Liver (tissue), 9 donors: ENCODE data around the gene VPS29. TPM values are rescaled to one million over a fixed set of nuclear protein-coding genes. Genes with fewer than 3 reads are reported as not detected.

Experiments
- DNase-seq: peaks from one replicate; pipeline ENCODE4 v3.0.0-alpha.2; 2017; ENCODE audit warnings: low spot score
- H3K27ac ChIP-seq, 2 donors: one replicate each; pipeline ENCODE4 v1.7.0; 2013; ENCODE audit warnings: inconsistent platforms in 2 of 2, low read length in 2 of 2, control low read depth in 1 of 2, low read depth in 1 of 2, mild to moderate bottlenecking in 1 of 2
- H3K27me3 ChIP-seq, 4 donors: one replicate each; pipeline versions ENCODE4 v1.6.1 to v1.7.0; 2013; ENCODE audit warnings: low read length in 3 of 4, inconsistent platforms in 1 of 4, mild to moderate bottlenecking in 1 of 4, moderate library complexity in 1 of 4; ENCODE audit not compliant: control insufficient read depth in 4 of 4, insufficient read depth in 4 of 4
- H3K36me3 ChIP-seq, 4 donors: one replicate each; pipeline versions ENCODE4 v1.6.1 to v1.7.0; 2013; ENCODE audit warnings: low read length in 3 of 4, mild to moderate bottlenecking in 3 of 4, low read depth in 1 of 4, moderate library complexity in 1 of 4; ENCODE audit not compliant: control insufficient read depth in 4 of 4, insufficient read depth in 3 of 4
- H3K4me1 ChIP-seq, 4 donors: one replicate each; pipeline versions ENCODE4 v1.6.1 to v1.7.0; 2013; ENCODE audit warnings: low read length in 3 of 4, mild to moderate bottlenecking in 3 of 4, moderate library complexity in 1 of 4; ENCODE audit not compliant: control insufficient read depth in 4 of 4, insufficient read depth in 4 of 4
- H3K4me3 ChIP-seq, 3 donors: one replicate each; pipeline versions ENCODE4 v1.6.1 to v1.7.0; 2013; ENCODE audit warnings: low read length in 3 of 3, control low read depth in 1 of 3, low read depth in 1 of 3, mild to moderate bottlenecking in 1 of 3
- H3K9ac ChIP-seq, 2 donors: one replicate each; pipeline ENCODE4 v1.7.0; 2013; ENCODE audit warnings: low read length in 2 of 2, mild to moderate bottlenecking in 2 of 2, moderate library complexity in 2 of 2, control low read depth in 1 of 2, low read depth in 1 of 2
- H3K9me3 ChIP-seq, 4 donors: one replicate each; pipeline versions ENCODE4 v1.6.1 to v1.7.0; 2013; ENCODE audit warnings: low read length in 3 of 4; ENCODE audit not compliant: control insufficient read depth in 4 of 4
- ATF3 ChIP-seq: IDR thresholded peaks from 2 replicates; pipeline ENCODE4 v1.6.1; 2016; ENCODE audit warnings: antibody characterized with exemption
- CTCF ChIP-seq: fragments of 150-350 bp; IDR thresholded peaks from 2 replicates; pipeline ENCODE4 v1.5.1; 2017; ENCODE audit warnings: improper control_type of control experiment, low read depth, low read length; ENCODE audit not compliant: missing input control
- EGR1 ChIP-seq, 2 donors: IDR thresholded peaks; 2 replicates each; pipeline ENCODE4 v1.6.1; 2016 to 2018; ENCODE audit warnings: antibody characterized with exemption in 2 of 2, low read depth in 2 of 2
- HNF4A ChIP-seq, 2 donors: conservative IDR thresholded peaks; 2 replicates each; pipeline ENCODE4 v1.6.1; 2016; ENCODE audit warnings: antibody characterized with exemption in 2 of 2, mild to moderate bottlenecking in 2 of 2
- HNF4G ChIP-seq: IDR thresholded peaks from 2 replicates; pipeline ENCODE4 v1.6.1; 2016; ENCODE audit warnings: antibody characterized with exemption
- MAX ChIP-seq: IDR thresholded peaks from 2 replicates; pipeline ENCODE4 v1.6.1; 2016; ENCODE audit warnings: antibody characterized with exemption
- RAD21 ChIP-seq, 2 donors: IDR thresholded peaks; 2 replicates each; pipeline ENCODE4 v1.6.1; 2016; ENCODE audit warnings: antibody characterized with exemption in 2 of 2, mild to moderate bottlenecking in 2 of 2
- REST ChIP-seq: IDR thresholded peaks from 2 replicates; pipeline ENCODE4 v1.6.1; 2016; ENCODE audit warnings: antibody characterized with exemption, mild to moderate bottlenecking
- RXRA ChIP-seq, 2 donors: IDR thresholded peaks; 2 replicates each; pipeline ENCODE4 v1.6.1; 2017 to 2018; ENCODE audit warnings: antibody characterized with exemption in 2 of 2, mild to moderate bottlenecking in 1 of 2
- SP1 ChIP-seq: IDR thresholded peaks from 2 replicates; pipeline ENCODE4 v1.6.1; 2018; ENCODE audit warnings: antibody characterized with exemption, mild to moderate bottlenecking
- TAF1 ChIP-seq: conservative IDR thresholded peaks from 2 replicates; pipeline ENCODE4 v1.6.1; 2016; ENCODE audit warnings: antibody characterized with exemption, mild to moderate bottlenecking
- YY1 ChIP-seq: IDR thresholded peaks from 2 replicates; pipeline ENCODE4 v1.6.1; 2016; ENCODE audit warnings: antibody characterized with exemption, mild to moderate bottlenecking
- ZBTB33 ChIP-seq: IDR thresholded peaks from 2 replicates; pipeline ENCODE4 v1.6.1; 2016; ENCODE audit warnings: antibody characterized with exemption
- WGBS: extraction: QIAGEN DNeasy Blood & Tissue Kit; methylation state at CpG from one replicate; pipeline ENCODE4 v1.1.7; 2013; 5-methylcytosine and 5-hydroxymethylcytosine counted together
- polyA plus RNA-seq, 2 donors: library from polyadenylated mRNA; stranded (reverse) in 1 of 2; unstranded in 1 of 2; fragments of 200-250 nt in 1 of 2; fragments of >200 nt in 1 of 2; fragmentation: Nextera tagmentation in 1 of 2; extraction: Ambion mirVana in 1 of 2; gene quantifications; one replicate each; pipeline versions ENCODE4 v1.2.1 to v1.2.3, GENCODE V29; 2013 to 2015
- total RNA-seq, 2 donors: library from RNA; depleted of rRNA; stranded (reverse); fragments of >200 nt; gene quantifications; one replicate each; pipeline ENCODE4 v1.2.3, GENCODE V29; 2014
- donor health status: healthy.
- donor health status: healthy.
- donor health status: healthy.
- donor health status: healthy.
- donor health status: healthy.

The VPS29 gene
- total and polyA plus RNA-seq, 4 donors: 48.0 to 170 (median 67.8) TPM

GRCh38 chr12:110537605-110538409, 35.9 kb upstream of the VPS29 start:
- peak; percentile 34 for DNase-seq
- peak; percentile 43 to 67 for TF ChIP-seq HNF4A (conservative IDR thresholded peaks at IDR 0.05)
- peak in 1 of 2 donors; percentile 41 for TF ChIP-seq RAD21 (IDR thresholded peaks at IDR 0.05)
- TF ChIP-seq YY1: peak; percentile 13
- TF ChIP-seq CTCF: no peak
- TF ChIP-seq HNF4G: peak; percentile 37
- TF ChIP-seq RXRA (IDR thresholded peaks at IDR 0.05): peak; percentile 78 to 91
- peak; percentile 92 for TF ChIP-seq SP1
- peak; percentile 29 for TF ChIP-seq MAX
- no peak for TF ChIP-seq EGR1 (IDR thresholded peaks at IDR 0.05; ENCODE audit: low read depth in 2 of 2)
- peak; percentile 31 for TF ChIP-seq REST
- TF ChIP-seq ATF3: peak; percentile 52
- TF ChIP-seq TAF1: peak; percentile 64
- no peak for TF ChIP-seq ZBTB33
- H3K27me3 ChIP-seq: no peaks in the 10 kb centered on the region
- H3K27ac ChIP-seq: peak overlapping the region; percentile 67 to 88
- H3K4me1 ChIP-seq: peaks cover 6 to 34% (median 27%) of the 10 kb centered on the region in 4 donors
- peak overlapping the region in 1 of 2 donors; percentile 67 for H3K9ac ChIP-seq
- 60% methylated on average over 9 of the region's 9 CpGs for WGBS
- no peaks in the 10 kb centered on the region for H3K9me3 ChIP-seq
- H3K4me3 ChIP-seq: no peak overlapping the region
- H3K36me3 ChIP-seq: peaks cover 0 to 4% (median 2%) of the 10 kb centered on the region in 4 donors
